Esophagus muscularis mucosa (tissue), 4 donors: Measurements from ENCODE around the gene TMEM120B.

Experiments used
- CTCF ChIP-seq, 3 experiments: fragments of 200-600 bp in 2 of 3; fragments of 450-650 bp in 1 of 3; sonication (generic) in 2 of 3; IDR thresholded peaks; one replicate each; pipeline ENCODE4 v1.5.1; 2017 to 2019; ENCODE audit warnings: antibody characterized with exemption in 3 of 3, mild to moderate bottlenecking in 2 of 3, moderate library complexity in 1 of 3
- EP300 ChIP-seq: sonication (generic); formaldehyde crosslinking; IDR thresholded peaks from one replicate; pipeline ENCODE4 v1.6.1; 2017; ENCODE audit warnings: antibody characterized with exemption
- POLR2A ChIP-seq: fragments of 450-650 bp; IDR thresholded peaks from one replicate; pipeline ENCODE4 v1.6.1; 2017; ENCODE audit warnings: antibody characterized with exemption, moderate library complexity, mild to moderate bottlenecking, low read depth
- POLR2AphosphoS5 ChIP-seq, 2 donors: sonication (generic); formaldehyde crosslinking; IDR thresholded peaks; one replicate each; pipeline ENCODE4 v1.6.1; 2017; ENCODE audit warnings: antibody characterized with exemption in 2 of 2

- TF ChIP-seq POLR2A (no peak), CTCF (IDR thresholded peaks at IDR 0.05) (no peak), POLR2AphosphoS5 (IDR thresholded peaks at IDR 0.05) (no peak), EP300 (no peak)
These were observed 100.7 kb downstream of the TMEM120B start for GRCh38 chr12:121812921-121813896.
